SK-N-SH treated with all-trans-retinoic acid at 6 μM for 48 hours (cell line): ENCODE data around the gene THADA.

Experiments
- ARNTL ChIP-seq: fragments of 450-650 bp; formaldehyde crosslinking; IDR thresholded peaks from 2 replicates; pipeline ENCODE4 v1.5.0; 2020; ENCODE audit warnings: low read depth, mild to moderate bottlenecking, moderate library complexity, borderline replicate concordance
- BACH2 ChIP-seq: fragments of 250-450 bp; sonication (Bioruptor Pico); IDR thresholded peaks from 2 replicates; pipeline ENCODE4 v1.9.0; 2021; ENCODE audit warnings: mild to moderate bottlenecking, borderline replicate concordance
- ISL1 ChIP-seq: fragments of 250-450 bp; sonication (Bioruptor Pico); IDR thresholded peaks from 2 replicates; pipeline ENCODE4 v2.1.2; 2022; ENCODE audit warnings: mild to moderate bottlenecking, moderate library complexity
- OSR1 ChIP-seq: fragments of 250-450 bp; sonication (Bioruptor Pico); IDR thresholded peaks from 2 replicates; pipeline ENCODE4 v1.8.0; 2022; ENCODE audit warnings: moderate library complexity, mild to moderate bottlenecking, inconsistent platforms
- RARB ChIP-seq: fragments of 250-450 bp; sonication (Bioruptor Pico); IDR thresholded peaks from 2 replicates; pipeline ENCODE4 v1.8.0; 2021; ENCODE audit warnings: mild to moderate bottlenecking, moderate library complexity
- SNAI2 ChIP-seq: fragments of 250-450 bp; sonication (Bioruptor Pico); IDR thresholded peaks from 2 replicates; pipeline ENCODE4 v1.5.0; 2020; ENCODE audit warnings: mild to moderate bottlenecking, moderate library complexity
- TOX ChIP-seq: fragments of 250-450 bp; sonication (Bioruptor Pico); IDR thresholded peaks from 2 replicates; pipeline ENCODE4 v1.8.0; 2021; ENCODE audit warnings: mild to moderate bottlenecking, moderate library complexity, borderline replicate concordance
- ZFP3 ChIP-seq: fragments of 250-450 bp; sonication (Bioruptor Pico); IDR thresholded peaks from 2 replicates; pipeline ENCODE4 v1.5.0; 2020; ENCODE audit warnings: mild to moderate bottlenecking, moderate library complexity
- ZNF70 ChIP-seq: fragments of 450-650 bp; formaldehyde crosslinking; IDR thresholded peaks from 2 replicates; pipeline ENCODE4 v1.5.0; 2020; ENCODE audit warnings: mild to moderate bottlenecking, moderate library complexity
- TF ChIP-seq, protein P1 (sequence below): fragments of 250-450 bp; sonication (Bioruptor Pico); IDR thresholded peaks from 2 replicates; pipeline ENCODE4 v1.5.1; 2020; ENCODE audit warnings: low read depth, mild to moderate bottlenecking, moderate library complexity
- TF ChIP-seq, protein P2 (sequence below): fragments of 250-450 bp; sonication (Bioruptor Pico); IDR thresholded peaks from 2 replicates; pipeline ENCODE4 v1.8.0; 2021; ENCODE audit warnings: low read depth, mild to moderate bottlenecking, moderate library complexity, borderline replicate concordance
- TF ChIP-seq, protein P3 (sequence below): fragments of 250-450 bp; sonication (Bioruptor Pico); IDR thresholded peaks from 2 replicates; pipeline ENCODE4 v1.8.0; 2020; ENCODE audit warnings: mild to moderate bottlenecking, moderate library complexity, borderline replicate concordance
- TF ChIP-seq, protein P4 (sequence below): fragments of 250-450 bp; sonication (Bioruptor Pico); IDR thresholded peaks from 2 replicates; pipeline ENCODE4 v1.5.0; 2020; ENCODE audit warnings: mild to moderate bottlenecking, moderate library complexity

DNA sequence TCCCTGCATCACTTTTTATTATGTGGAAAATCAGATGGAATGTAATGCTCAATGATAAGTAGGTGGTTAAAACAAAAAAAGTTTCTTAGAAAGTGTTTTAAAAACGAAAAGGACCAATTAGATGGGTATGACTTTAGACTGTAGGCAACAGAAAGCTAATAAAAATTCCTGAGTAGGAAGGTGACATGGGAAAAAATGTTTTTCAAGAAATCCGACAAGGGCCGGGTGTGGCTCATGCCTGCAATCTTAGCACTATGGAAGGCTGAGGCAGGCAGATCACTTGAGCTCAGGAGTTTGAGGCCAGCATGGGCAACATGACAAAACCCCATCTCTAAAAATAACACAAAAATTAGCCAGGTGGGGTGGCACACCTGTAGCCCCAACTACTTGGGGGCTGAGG lies 126.1 kb downstream of the THADA start:
- TF ChIP-seq TOX (CRISPR knock-in tag) (no peak), BACH2 (CRISPR knock-in tag) (no peak), ZNF70 (CRISPR knock-in tag) (no peak), ISL1 (no peak), SNAI2 (CRISPR knock-in tag) (no peak), OSR1 (no peak), RARB (CRISPR knock-in tag) (no peak), ARNTL (CRISPR knock-in tag) (no peak), ZFP3 (CRISPR knock-in tag) (no peak)
- TF ChIP-seq, protein P1, sequence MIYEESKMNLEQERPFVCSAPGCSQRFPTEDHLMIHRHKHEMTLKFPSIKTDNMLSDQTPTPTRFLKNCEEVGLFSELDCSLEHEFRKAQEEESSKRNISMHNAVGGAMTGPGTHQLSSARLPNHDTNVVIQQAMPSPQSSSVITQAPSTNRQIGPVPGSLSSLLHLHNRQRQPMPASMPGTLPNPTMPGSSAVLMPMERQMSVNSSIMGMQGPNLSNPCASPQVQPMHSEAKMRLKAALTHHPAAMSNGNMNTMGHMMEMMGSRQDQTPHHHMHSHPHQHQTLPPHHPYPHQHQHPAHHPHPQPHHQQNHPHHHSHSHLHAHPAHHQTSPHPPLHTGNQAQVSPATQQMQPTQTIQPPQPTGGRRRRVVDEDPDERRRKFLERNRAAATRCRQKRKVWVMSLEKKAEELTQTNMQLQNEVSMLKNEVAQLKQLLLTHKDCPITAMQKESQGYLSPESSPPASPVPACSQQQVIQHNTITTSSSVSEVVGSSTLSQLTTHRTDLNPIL (CRISPR knock-in tag), result no peak
- TF ChIP-seq, protein P2, sequence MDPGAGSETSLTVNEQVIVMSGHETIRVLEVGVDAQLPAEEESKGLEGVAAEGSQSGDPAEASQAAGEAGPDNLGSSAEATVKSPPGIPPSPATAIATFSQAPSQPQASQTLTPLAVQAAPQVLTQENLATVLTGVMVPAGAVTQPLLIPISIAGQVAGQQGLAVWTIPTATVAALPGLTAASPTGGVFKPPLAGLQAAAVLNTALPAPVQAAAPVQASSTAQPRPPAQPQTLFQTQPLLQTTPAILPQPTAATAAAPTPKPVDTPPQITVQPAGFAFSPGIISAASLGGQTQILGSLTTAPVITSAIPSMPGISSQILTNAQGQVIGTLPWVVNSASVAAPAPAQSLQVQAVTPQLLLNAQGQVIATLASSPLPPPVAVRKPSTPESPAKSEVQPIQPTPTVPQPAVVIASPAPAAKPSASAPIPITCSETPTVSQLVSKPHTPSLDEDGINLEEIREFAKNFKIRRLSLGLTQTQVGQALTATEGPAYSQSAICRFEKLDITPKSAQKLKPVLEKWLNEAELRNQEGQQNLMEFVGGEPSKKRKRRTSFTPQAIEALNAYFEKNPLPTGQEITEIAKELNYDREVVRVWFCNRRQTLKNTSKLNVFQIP, result no peak
- TF ChIP-seq, protein P3, sequence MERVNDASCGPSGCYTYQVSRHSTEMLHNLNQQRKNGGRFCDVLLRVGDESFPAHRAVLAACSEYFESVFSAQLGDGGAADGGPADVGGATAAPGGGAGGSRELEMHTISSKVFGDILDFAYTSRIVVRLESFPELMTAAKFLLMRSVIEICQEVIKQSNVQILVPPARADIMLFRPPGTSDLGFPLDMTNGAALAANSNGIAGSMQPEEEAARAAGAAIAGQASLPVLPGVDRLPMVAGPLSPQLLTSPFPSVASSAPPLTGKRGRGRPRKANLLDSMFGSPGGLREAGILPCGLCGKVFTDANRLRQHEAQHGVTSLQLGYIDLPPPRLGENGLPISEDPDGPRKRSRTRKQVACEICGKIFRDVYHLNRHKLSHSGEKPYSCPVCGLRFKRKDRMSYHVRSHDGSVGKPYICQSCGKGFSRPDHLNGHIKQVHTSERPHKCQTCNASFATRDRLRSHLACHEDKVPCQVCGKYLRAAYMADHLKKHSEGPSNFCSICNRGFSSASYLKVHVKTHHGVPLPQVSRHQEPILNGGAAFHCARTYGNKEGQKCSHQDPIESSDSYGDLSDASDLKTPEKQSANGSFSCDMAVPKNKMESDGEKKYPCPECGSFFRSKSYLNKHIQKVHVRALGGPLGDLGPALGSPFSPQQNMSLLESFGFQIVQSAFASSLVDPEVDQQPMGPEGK (CRISPR knock-in tag), result no peak
- TF ChIP-seq, protein P4, sequence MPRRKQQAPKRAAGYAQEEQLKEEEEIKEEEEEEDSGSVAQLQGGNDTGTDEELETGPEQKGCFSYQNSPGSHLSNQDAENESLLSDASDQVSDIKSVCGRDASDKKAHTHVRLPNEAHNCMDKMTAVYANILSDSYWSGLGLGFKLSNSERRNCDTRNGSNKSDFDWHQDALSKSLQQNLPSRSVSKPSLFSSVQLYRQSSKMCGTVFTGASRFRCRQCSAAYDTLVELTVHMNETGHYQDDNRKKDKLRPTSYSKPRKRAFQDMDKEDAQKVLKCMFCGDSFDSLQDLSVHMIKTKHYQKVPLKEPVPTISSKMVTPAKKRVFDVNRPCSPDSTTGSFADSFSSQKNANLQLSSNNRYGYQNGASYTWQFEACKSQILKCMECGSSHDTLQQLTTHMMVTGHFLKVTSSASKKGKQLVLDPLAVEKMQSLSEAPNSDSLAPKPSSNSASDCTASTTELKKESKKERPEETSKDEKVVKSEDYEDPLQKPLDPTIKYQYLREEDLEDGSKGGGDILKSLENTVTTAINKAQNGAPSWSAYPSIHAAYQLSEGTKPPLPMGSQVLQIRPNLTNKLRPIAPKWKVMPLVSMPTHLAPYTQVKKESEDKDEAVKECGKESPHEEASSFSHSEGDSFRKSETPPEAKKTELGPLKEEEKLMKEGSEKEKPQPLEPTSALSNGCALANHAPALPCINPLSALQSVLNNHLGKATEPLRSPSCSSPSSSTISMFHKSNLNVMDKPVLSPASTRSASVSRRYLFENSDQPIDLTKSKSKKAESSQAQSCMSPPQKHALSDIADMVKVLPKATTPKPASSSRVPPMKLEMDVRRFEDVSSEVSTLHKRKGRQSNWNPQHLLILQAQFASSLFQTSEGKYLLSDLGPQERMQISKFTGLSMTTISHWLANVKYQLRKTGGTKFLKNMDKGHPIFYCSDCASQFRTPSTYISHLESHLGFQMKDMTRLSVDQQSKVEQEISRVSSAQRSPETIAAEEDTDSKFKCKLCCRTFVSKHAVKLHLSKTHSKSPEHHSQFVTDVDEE (CRISPR knock-in tag), result no peak
